H1 (cell line): ENCODE data around the gene AAK1. TPM values are rescaled to one million over a fixed set of nuclear protein-coding genes. Genes with fewer than 3 reads are reported as not detected.

Source experiments
- CTCF ChIA-PET: fragments of 300-600 bp; sonication (Branson Sonifier 250); formaldehyde crosslinking; loops from one replicate; lab custom pipeline; 2021; ENCODE audit not compliant: partially characterized antibody; lab: Charles Lee
- POLR2A ChIA-PET: fragments of 300-600 bp; sonication (Branson Sonifier 250); formaldehyde crosslinking; loops from one replicate; lab custom pipeline; 2021; ENCODE audit warnings: inconsistent platforms; ENCODE audit not compliant: partially characterized antibody; lab: Charles Lee
- DNase-seq, 2 experiments: peaks; one replicate each; pipeline versions ENCODE4 v3.0.0 to v3.0.0-alpha.2; 2010 to 2022; ENCODE audit warnings: low spot score in 2 of 2, low read depth in 1 of 2, mixed read lengths in 1 of 2
- FAIRE-seq: peaks from 2 replicates; lab custom pipeline; 2011; peaks lifted over from hg19 to GRCh38; lab: Jason Lieb, UNC
- H2AFZ ChIP-seq: 2 replicates; pipeline ENCODE4 v1.8.1; 2012; ENCODE audit warnings: low read length, inconsistent platforms
- H2AK5ac ChIP-seq: 2 replicates; pipeline ENCODE4 v1.6.1; 2013; ENCODE audit warnings: low read depth, low read length
- H2BK120ac ChIP-seq: replicated peaks from 2 replicates; pipeline ENCODE3; 2013; ENCODE audit warnings: low read depth, low read length, inconsistent platforms
- H2BK12ac ChIP-seq: 2 replicates; pipeline ENCODE4 v1.6.1; 2013; ENCODE audit warnings: low read depth, low read length
- H2BK15ac ChIP-seq: 2 replicates; pipeline ENCODE4 v1.6.1; 2013; ENCODE audit warnings: low read length
- H2BK20ac ChIP-seq: 2 replicates; pipeline ENCODE4 v1.6.1; 2013; ENCODE audit warnings: low read length
- H2BK5ac ChIP-seq: 2 replicates; pipeline ENCODE4 v1.6.1; 2013; ENCODE audit warnings: low read depth, low read length
- H3K14ac ChIP-seq: 2 replicates; pipeline ENCODE4 v1.6.1; 2013; ENCODE audit warnings: inconsistent platforms; ENCODE audit not compliant: insufficient read length
- H3K18ac ChIP-seq: 2 replicates; pipeline ENCODE4 v1.6.1; 2013; ENCODE audit warnings: low read length; ENCODE audit errors: extremely low read depth
- H3K23ac ChIP-seq: 2 replicates; pipeline ENCODE4 v1.6.1; 2013; ENCODE audit warnings: inconsistent platforms; ENCODE audit not compliant: insufficient read length
- H3K23me2 ChIP-seq: 2 replicates; pipeline ENCODE4 v1.6.1; 2013; ENCODE audit warnings: low read depth, low read length
- H3K27ac ChIP-seq: 2 replicates; pipeline ENCODE4 v1.6.1; 2011; ENCODE audit warnings: low read depth, low read length, inconsistent platforms
- H3K27me3 ChIP-seq, 4 experiments: replicated peaks in 1 of 4; 1 replicate in 1 of 4; 2 replicates in 3 of 4; pipeline versions ENCODE4 v1.6.1 to v1.8.1; 2011 to 2013; ENCODE audit warnings: low read length in 3 of 4, mild to moderate bottlenecking in 3 of 4, inconsistent platforms in 2 of 4, mixed read lengths in 2 of 4, moderate library complexity in 1 of 4; ENCODE audit not compliant: control insufficient read depth in 3 of 4, insufficient read depth in 3 of 4; ENCODE audit errors: extremely low read depth in 1 of 4
- H3K36me3 ChIP-seq, 4 experiments: 2 replicates each; pipeline versions ENCODE4 v1.6.1 to v1.8.1; 2011 to 2013; ENCODE audit warnings: mild to moderate bottlenecking in 4 of 4, low read length in 3 of 4, moderate library complexity in 2 of 4, control low read depth in 1 of 4, inconsistent platforms in 1 of 4; ENCODE audit not compliant: insufficient read depth in 4 of 4, control insufficient read depth in 2 of 4
- H3K4ac ChIP-seq: replicated peaks from 2 replicates; pipeline ENCODE3; 2013; ENCODE audit warnings: low read length, low read depth, mixed read lengths, inconsistent platforms; ENCODE audit not compliant: insufficient read length
- H3K4me1 ChIP-seq, 4 experiments: replicated peaks in 1 of 4; 1 replicate in 1 of 4; 2 replicates in 3 of 4; pipeline versions ENCODE4 v1.6.1 to v1.8.1; 2011 to 2013; ENCODE audit warnings: low read length in 3 of 4, inconsistent platforms in 2 of 4, mixed read lengths in 1 of 4; ENCODE audit not compliant: insufficient read depth in 4 of 4, control insufficient read depth in 3 of 4
- H3K4me2 ChIP-seq, 2 experiments: 2 replicates each; pipeline versions ENCODE4 v1.6.1 to v1.8.1; 2011 to 2013; ENCODE audit warnings: low read depth in 2 of 2, low read length in 2 of 2, control low read depth in 1 of 2, inconsistent platforms in 1 of 2, mild to moderate bottlenecking in 1 of 2; ENCODE audit not compliant: insufficient read depth in 1 of 2
- H3K4me3 ChIP-seq, 4 experiments: fragments of 200-600, 300-600 bp in 1 of 4; sonication (generic), shearing (Covaris generic), sonication (Bioruptor Twin) in 1 of 4; 2 replicates each; pipeline versions ENCODE4 v1.5.1 to v1.8.1; 2011 to 2016; ENCODE audit warnings: low read length in 4 of 4, low read depth in 3 of 4, control low read depth in 2 of 4, inconsistent platforms in 2 of 4, mild to moderate bottlenecking in 2 of 4, mixed read lengths in 1 of 4, moderate library complexity in 1 of 4; ENCODE audit not compliant: insufficient read depth in 2 of 4; ENCODE audit errors: extremely low read depth in 1 of 4
- H3K56ac ChIP-seq: replicated peaks from 2 replicates; pipeline ENCODE3; 2013; ENCODE audit warnings: low read depth, mild to moderate bottlenecking, mixed read lengths, low read length, inconsistent platforms; ENCODE audit not compliant: insufficient read length
- H3K79me1 ChIP-seq: 2 replicates; pipeline ENCODE4 v1.6.1; 2013; ENCODE audit warnings: low read depth, low read length, control low read depth
- H3K79me2 ChIP-seq, 2 experiments: 2 replicates each; pipeline versions ENCODE4 v1.6.1 to v1.8.1; 2012 to 2013; ENCODE audit warnings: low read length in 2 of 2, mild to moderate bottlenecking in 2 of 2, inconsistent platforms in 1 of 2; ENCODE audit not compliant: insufficient read depth in 2 of 2, control insufficient read depth in 1 of 2
- H3K9ac ChIP-seq, 4 experiments: replicated peaks in 1 of 4; 1 replicate in 1 of 4; 2 replicates in 3 of 4; pipeline versions ENCODE4 v1.6.1 to v1.8.1; 2011 to 2013; ENCODE audit warnings: low read depth in 3 of 4, low read length in 3 of 4, control low read depth in 2 of 4, mild to moderate bottlenecking in 2 of 4, moderate library complexity in 2 of 4, inconsistent platforms in 1 of 4; ENCODE audit errors: extremely low read depth in 1 of 4
- H3K9me3 ChIP-seq, 2 experiments: 2 replicates each; pipeline versions ENCODE4 v1.6.1 to v1.8.1; 2012 to 2013; ENCODE audit warnings: mild to moderate bottlenecking in 2 of 2, moderate library complexity in 2 of 2, control low read depth in 1 of 2, inconsistent platforms in 1 of 2, low read depth in 1 of 2, low read length in 1 of 2, mixed read lengths in 1 of 2; ENCODE audit not compliant: insufficient read depth in 2 of 2
- H4K20me1 ChIP-seq, 2 experiments: replicated peaks in 1 of 2; 2 replicates each; pipeline versions ENCODE3 to v1.8.1; 2011 to 2013; ENCODE audit warnings: inconsistent platforms in 2 of 2, low read length in 2 of 2, mild to moderate bottlenecking in 1 of 2; ENCODE audit not compliant: insufficient read depth in 2 of 2, control insufficient read depth in 1 of 2
- H4K5ac ChIP-seq: 2 replicates; pipeline ENCODE4 v1.6.1; 2013; ENCODE audit warnings: low read length, low read depth, mixed read lengths, inconsistent platforms; ENCODE audit not compliant: insufficient read length
- H4K8ac ChIP-seq: 2 replicates; pipeline ENCODE4 v1.8.0; 2013; ENCODE audit warnings: mild to moderate bottlenecking, moderate library complexity, low read length, inconsistent platforms; ENCODE audit not compliant: insufficient read depth; ENCODE audit errors: extremely low read depth
- H4K91ac ChIP-seq: replicated peaks from 2 replicates; pipeline ENCODE3; 2013; ENCODE audit warnings: low read length, mixed read lengths, inconsistent platforms; ENCODE audit not compliant: insufficient read length
- POU5F1 ChIP-seq: IDR thresholded peaks from 2 replicates; pipeline ENCODE4 v1.6.1; 2011; ENCODE audit warnings: low read depth, mild to moderate bottlenecking, low read length, moderate library complexity
- RFX5 ChIP-seq: IDR thresholded peaks from 2 replicates; pipeline ENCODE4 v1.6.1; 2011; ENCODE audit warnings: low read depth, low read length, improper control_type of control experiment, borderline replicate concordance
- WGBS, 2 experiments: shearing (Covaris generic) in 1 of 2; methylation state at CpG; one replicate each; pipeline versions ENCODE4 v1.1.6 to v1.1.7; 2013 to 2015; ENCODE audit warnings: low lambda C conversion rate in 2 of 2, mixed read lengths in 2 of 2, inconsistent platforms in 1 of 2, low coverage in 1 of 2, missing lambda C conversion rate in 1 of 2; ENCODE audit not compliant: insufficient replicate concordance in 2 of 2, insufficient coverage in 1 of 2, insufficient read length in 1 of 2; ENCODE audit errors: extremely low coverage in 1 of 2, missing lambda C conversion rate in 1 of 2; 5-methylcytosine and 5-hydroxymethylcytosine counted together
- polyA plus RNA-seq, 7 experiments: library from polyadenylated mRNA; depleted of rRNA in 3 of 7; stranded (reverse) in 5 of 7; unstranded in 2 of 7; fragments of >200 nt in 5 of 7; fragments of 200-250 nt in 2 of 7; gene quantifications; 1 replicate in 5 of 7; 2 replicates in 1 of 7; 4 replicates in 1 of 7; pipeline versions ENCODE4 v1.2.1 to v1.2.3, GENCODE V29; 2011 to 2013; ENCODE audit warnings: missing spikeins in 2 of 7, mixed read lengths in 2 of 7
- total RNA-seq: library from RNA; stranded (reverse); fragmentation: NEBNext Ultra II Directional; extraction: Animal tissue kit (Norgen Biotek cat#: 25700); gene quantifications from 2 replicates; pipeline ENCODE4 v1.2.1, GENCODE V29; 2021
- TF ChIP-seq, protein P1 (sequence below): IDR thresholded peaks from 2 replicates; pipeline ENCODE4 v1.6.1; 2012; ENCODE audit warnings: inconsistent platforms

AAK1 gene
- total and polyA plus RNA-seq, 2 of the 8 experiments (the other 6 are each of a cell fraction or from before 2014, with no cell fraction given), result 10.0 to 40.5 TPM

DNA sequence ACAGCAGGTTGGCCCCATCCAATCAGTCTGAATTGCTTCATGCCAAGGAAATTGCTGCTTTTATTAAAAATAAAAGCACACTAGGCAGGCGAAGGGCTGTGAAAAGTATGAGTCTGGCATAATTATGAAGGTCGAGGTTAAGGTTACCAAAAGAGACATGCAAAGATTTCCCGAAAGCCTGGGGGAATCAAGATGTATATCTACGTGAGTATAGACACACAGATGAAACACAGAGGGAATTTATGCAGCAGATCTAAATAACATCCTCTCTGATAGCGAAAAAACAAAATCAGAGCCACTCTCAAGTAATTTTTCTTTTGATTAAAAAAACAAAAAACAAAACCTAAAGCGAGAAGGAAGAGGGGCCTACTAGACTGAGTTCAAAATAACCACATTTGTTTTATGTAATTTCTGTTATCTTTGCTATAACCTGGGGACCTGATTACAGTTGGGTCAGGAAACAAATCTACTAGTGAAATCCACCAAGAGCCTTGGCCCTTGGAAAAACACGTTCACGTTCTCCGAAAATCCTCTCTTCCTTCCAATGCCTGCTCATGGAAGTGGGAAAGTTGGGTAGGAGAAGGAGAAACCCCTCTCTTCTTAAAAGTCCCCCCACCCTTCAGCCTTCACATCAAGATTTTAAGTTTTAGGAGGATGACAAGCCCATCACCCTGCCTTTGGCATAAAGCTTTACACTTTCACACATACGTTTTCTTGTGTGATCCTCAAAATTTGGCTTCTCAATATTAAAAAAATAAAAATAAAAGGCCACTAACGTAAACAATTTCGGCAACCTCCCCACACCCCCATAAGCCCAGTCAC, 1.4 kb downstream of the AAK1 start:
- DNase-seq (no peak), FAIRE-seq (no peak)
- TF ChIP-seq POU5F1 (no peak), RFX5 (no peak)
- TF ChIP-seq, protein P1, sequence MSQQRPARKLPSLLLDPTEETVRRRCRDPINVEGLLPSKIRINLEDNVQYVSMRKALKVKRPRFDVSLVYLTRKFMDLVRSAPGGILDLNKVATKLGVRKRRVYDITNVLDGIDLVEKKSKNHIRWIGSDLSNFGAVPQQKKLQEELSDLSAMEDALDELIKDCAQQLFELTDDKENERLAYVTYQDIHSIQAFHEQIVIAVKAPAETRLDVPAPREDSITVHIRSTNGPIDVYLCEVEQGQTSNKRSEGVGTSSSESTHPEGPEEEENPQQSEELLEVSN, result no peak
- Histone ChIP-seq H3K56ac (peak overlapping the region; percentile 8), H2BK120ac (no peak overlapping the region), H4K5ac (no peak overlapping the region), H3K9me3 (no peaks in the 10 kb centered on the region), H4K20me1 (peaks cover 1 to 2% of the 10 kb centered on the region in 2 experiments), H2BK12ac (peak overlapping the region; percentile 54; the same call in 1 of the 2 replicates), H2AK5ac (no peak overlapping the region), H4K91ac (peak overlapping the region; percentile 6), H2BK20ac (no peak overlapping the region), H3K27ac (no peak overlapping the region), H3K14ac (no peak overlapping the region), H3K23me2 (peaks cover 8% of the 10 kb centered on the region), H3K23ac (no peak overlapping the region), H3K4ac (no peak overlapping the region), H2BK5ac (no peak overlapping the region), H3K36me3 (no peaks in the 10 kb centered on the region), H3K4me3 (peak overlapping the region; percentile 81 to 100 (median 97)), H4K8ac (no peak overlapping the region), H3K9ac (peak overlapping the region in 3 of 4 experiments; percentile 45 to 71 (median 54); a peak in 5 of 7 replicates), H3K27me3 (no peaks in the 10 kb centered on the region), H3K18ac (no peak overlapping the region; the same call in 1 of the 2 replicates), H3K4me2 (peak overlapping the region; percentile 98 to 99), H2AFZ (no peak overlapping the region), H3K79me2 (peaks cover 6 to 57% of the 10 kb centered on the region in 2 experiments; a peak in 3 of 4 replicates), H3K79me1 (peaks cover 5% of the 10 kb centered on the region; the same call in 1 of the 2 replicates), H3K4me1 (peaks cover 4 to 19% (median 13%) of the 10 kb centered on the region in 4 experiments; a peak in 6 of 7 replicates), H2BK15ac (0 out of 2 replicates have a peak overlapping the region, but pooled peaks have one; percentile 0)
- ChIA-PET POLR2A (interaction anchor here (1.0 kb wide), 1 partner anchor 11 kb away, joined by 3 read pairs; no protein-coding TSS in a partner anchor), CTCF (interaction anchor here (1.0 to 1.7 kb wide), 2 partner anchors 19 to 77 kb away, joined by 4 to 7 read pairs; no protein-coding TSS in a partner anchor)
- WGBS, 2 experiments, result 40% methylated on average over 12 of the region's 12 CpGs; no CpG with 5 or more reads in 1 of the 2 experiments
